Neural cell (in vitro differentiated cells): ENCODE data around the gene SLC44A1. TPM values are rescaled to one million over a fixed set of nuclear protein-coding genes. Genes with fewer than 3 reads are reported as not detected.

ENCODE experiments used
- H2AFZ ChIP-seq: fragments of 200-600, 300-800 bp; sonication (generic), shearing (Covaris generic); 2 replicates; pipeline ENCODE4 v1.6.0; 2014; ENCODE audit warnings: low read depth, mild to moderate bottlenecking, antibody characterized with exemption, low read length, moderate library complexity
- H3F3A ChIP-seq: fragments of 200-600 bp; shearing (Covaris generic); 2 replicates; pipeline ENCODE4 v1.6.1; 2016; ENCODE audit warnings: mild to moderate bottlenecking, moderate library complexity, mixed read lengths, antibody characterized with exemption, low read length; ENCODE audit not compliant: insufficient read depth, poor library complexity, severe bottlenecking
- H3K27ac ChIP-seq: fragments of 200-600, 300-800 bp; sonication (generic), shearing (Covaris generic); 2 replicates; pipeline ENCODE4 v1.5.1; 2014; ENCODE audit warnings: mild to moderate bottlenecking, low read length, moderate library complexity
- H3K27me3 ChIP-seq: fragments of 300-800, 200-600 bp; sonication (generic), shearing (Covaris generic); 2 replicates; pipeline ENCODE4 v1.6.0; 2014; ENCODE audit warnings: mild to moderate bottlenecking, low read depth, low read length, moderate library complexity; ENCODE audit not compliant: insufficient read depth
- H3K36me3 ChIP-seq: fragments of 300-800, 200-600 bp; sonication (generic), shearing (Covaris generic); 2 replicates; pipeline ENCODE4 v1.5.1; 2014; ENCODE audit warnings: mild to moderate bottlenecking, antibody characterized with exemption, low read length, moderate library complexity; ENCODE audit not compliant: insufficient read depth
- H3K4me2 ChIP-seq: fragments of 300-800, 200-600 bp; sonication (generic), shearing (Covaris generic); 2 replicates; pipeline ENCODE4 v1.6.0; 2014; ENCODE audit warnings: mild to moderate bottlenecking, low read length
- H3K4me3 ChIP-seq: fragments of 300-800, 200-600 bp; sonication (generic), shearing (Covaris generic); 2 replicates; pipeline ENCODE4 v1.5.1; 2014; ENCODE audit warnings: mild to moderate bottlenecking, low read length, moderate library complexity
- H3K79me2 ChIP-seq: fragments of 200-600 bp; shearing (Covaris generic); replicated peaks from 2 replicates; pipeline ENCODE4 v1.6.0; 2014; ENCODE audit warnings: mild to moderate bottlenecking, low read length, moderate library complexity; ENCODE audit not compliant: insufficient read depth
- H3K9ac ChIP-seq: fragments of 300-800, 200-600 bp; sonication (generic), shearing (Covaris generic); 2 replicates; pipeline ENCODE4 v1.6.1; 2016; ENCODE audit warnings: mild to moderate bottlenecking, low read length, mixed read lengths
- H3K9me2 ChIP-seq: fragments of 200-600 bp; shearing (Covaris generic); 2 replicates; pipeline ENCODE4 v1.6.1; 2016; ENCODE audit warnings: mild to moderate bottlenecking, low read length, mixed read lengths; ENCODE audit not compliant: insufficient read depth
- H3K9me3 ChIP-seq: fragments of 200-600, 300-800 bp; sonication (generic), shearing (Covaris generic); 2 replicates; pipeline ENCODE4 v1.6.1; 2016; ENCODE audit warnings: mild to moderate bottlenecking, mixed run types, low read length, moderate library complexity, mixed read lengths
- H4K20me1 ChIP-seq: fragments of 200-600 bp; shearing (Covaris generic); 2 replicates; pipeline ENCODE4 v1.6.1; 2016; ENCODE audit warnings: mild to moderate bottlenecking, mixed run types; ENCODE audit not compliant: insufficient read depth
- CTCF ChIP-seq: fragments of 450-650 bp; IDR thresholded peaks from 2 replicates; pipeline ENCODE4 v1.5.1; 2014; ENCODE audit warnings: antibody characterized with exemption, mild to moderate bottlenecking, moderate library complexity; ENCODE audit not compliant: poor library complexity, severe bottlenecking
- EP300 ChIP-seq: fragments of 450-650 bp; conservative IDR thresholded peaks from 2 replicates; pipeline ENCODE4 v1.6.1; 2014; ENCODE audit warnings: antibody characterized with exemption, mild to moderate bottlenecking, moderate library complexity; ENCODE audit not compliant: poor library complexity, severe bottlenecking
- EZH2 ChIP-seq: fragments of 200-600, 300-800 bp; shearing (Covaris generic), sonication (generic); IDR thresholded peaks from 2 replicates; pipeline ENCODE4 v1.6.1; 2014; ENCODE audit warnings: antibody characterized with exemption, low read length, borderline replicate concordance, mild to moderate bottlenecking; ENCODE audit not compliant: insufficient read depth, poor library complexity, severe bottlenecking
- MXI1 ChIP-seq: fragments of 450-650 bp; conservative IDR thresholded peaks from 2 replicates; pipeline ENCODE4 v1.6.1; 2014; ENCODE audit warnings: antibody characterized with exemption, mild to moderate bottlenecking; ENCODE audit not compliant: poor library complexity, severe bottlenecking
- POLR2AphosphoS5 ChIP-seq: IDR thresholded peaks from 2 replicates; pipeline ENCODE4 v1.6.1; 2012
- RAD21 ChIP-seq: fragments of 450-650 bp; conservative IDR thresholded peaks from 2 replicates; pipeline ENCODE4 v1.6.1; 2014; ENCODE audit warnings: antibody characterized with exemption, mild to moderate bottlenecking, moderate library complexity
- REST ChIP-seq: IDR thresholded peaks from 2 replicates; pipeline ENCODE4 v1.6.1; 2012; ENCODE audit warnings: borderline replicate concordance
- SMC3 ChIP-seq: fragments of 450-650 bp; conservative IDR thresholded peaks from 2 replicates; pipeline ENCODE4 v1.6.1; 2014; ENCODE audit warnings: antibody characterized with exemption, mild to moderate bottlenecking, moderate library complexity; ENCODE audit not compliant: poor library complexity
- TAF1 ChIP-seq: IDR thresholded peaks from 2 replicates; pipeline ENCODE4 v1.6.1; 2012; ENCODE audit warnings: low read depth
- polyA plus RNA-seq: library from polyadenylated mRNA; depleted of rRNA; stranded (reverse); fragments of >200 nt; gene quantifications from 2 replicates; pipeline ENCODE4 v1.2.3, GENCODE V29; 2014

Gene SLC44A1
- polyA plus RNA-seq, 1 donor from 2014 or later: 3.9 TPM

GRCh38 chr9:105273731-105274130 lies 29.3 kb downstream of the SLC44A1 start:
- no peak overlapping the region for H2AFZ ChIP-seq
- no peaks in the 10 kb centered on the region for H3K9me2 ChIP-seq
- no peaks in the 10 kb centered on the region for H4K20me1 ChIP-seq
- no peaks in the 10 kb centered on the region for H3K36me3 ChIP-seq
- no peak overlapping the region for H3K27ac ChIP-seq
- no peak overlapping the region for H3K9ac ChIP-seq
- no peak overlapping the region for H3K4me3 ChIP-seq
- no peak overlapping the region for H3K4me2 ChIP-seq
- H3K79me2 ChIP-seq: no peaks in the 10 kb centered on the region
- H3K9me3 ChIP-seq: no peaks in the 10 kb centered on the region
- no peaks in the 10 kb centered on the region for H3K27me3 ChIP-seq
- TF ChIP-seq EP300 (no peak), EZH2 (no peak), POLR2AphosphoS5 (no peak), REST (no peak), TAF1 (no peak), RAD21 (no peak), CTCF (no peak)
- H3F3A ChIP-seq: no peaks in the 10 kb centered on the region

GRCh38 chr9:105275111-105275510 lies 30.7 kb downstream of the SLC44A1 start:
- Histone ChIP-seq H3K27me3 (no peaks in the 10 kb centered on the region), H3K9ac (no peak overlapping the region), H3F3A (no peaks in the 10 kb centered on the region), H2AFZ (no peak overlapping the region), H3K4me2 (no peak overlapping the region), H3K27ac (no peak overlapping the region), H3K36me3 (no peaks in the 10 kb centered on the region), H3K9me2 (no peaks in the 10 kb centered on the region), H3K79me2 (no peaks in the 10 kb centered on the region), H3K4me3 (no peak overlapping the region), H3K9me3 (no peaks in the 10 kb centered on the region), H4K20me1 (no peaks in the 10 kb centered on the region)
- TF ChIP-seq SMC3 (no peak), REST (no peak), CTCF (no peak), POLR2AphosphoS5 (no peak), MXI1 (no peak), EP300 (no peak), RAD21 (no peak), TAF1 (no peak), EZH2 (no peak)
